ENCODE data around the gene KRT74. TPM values are rescaled to one million over a fixed set of nuclear protein-coding genes. Genes with fewer than 3 reads are reported as not detected.
A peak's percentile ranks its signal among the peaks of the same experiment; 100 is the strongest.

Gene KRT74
- total and polyA plus RNA-seq, 2 donors: not detected

GRCh38 chr12:52552055-52552454 is 21.6 kb downstream of the KRT74 start:
- Histone ChIP-seq H3K4me1 (ENCODE audit: insufficient read depth) (no peaks in the 10 kb centered on the region), H3K27ac (ENCODE audit: low read depth) (no peak overlapping the region), H3K36me3 (ENCODE audit: insufficient read depth) (no peaks in the 10 kb centered on the region), H3K4me3 (ENCODE audit: low read depth, low read length) (no peak overlapping the region)
- WGBS: 78% methylated on average over 5 of the region's 5 CpGs
- no peak for DNase-seq (ENCODE audit: extremely low spot score)

GRCh38 chr12:52551216-52551865 is 22.3 kb downstream of the KRT74 start:
- DNase-seq (ENCODE audit: extremely low spot score): no peak
- no peak overlapping the region for H3K27ac ChIP-seq (ENCODE audit: low read depth)
- 46% methylated on average over 6 of the region's 6 CpGs for WGBS

GRCh38 chr12:52546126-52546525 is 27.5 kb downstream of the KRT74 start:
- Histone ChIP-seq H3K27ac (ENCODE audit: low read depth) (no peak overlapping the region), H3K4me3 (ENCODE audit: low read depth, low read length) (no peak overlapping the region), H3K36me3 (ENCODE audit: insufficient read depth) (no peaks in the 10 kb centered on the region), H3K4me1 (ENCODE audit: insufficient read depth) (no peaks in the 10 kb centered on the region)
- no peak for DNase-seq (ENCODE audit: extremely low spot score)
- WGBS: 94% methylated on average over 15 of the region's 15 CpGs

More at GRCh38 chr12:52551216-52551865, 22.3 kb downstream of the KRT74 start:
- no peak overlapping the region for H3K4me3 ChIP-seq (ENCODE audit: low read depth, low read length)
- H3K36me3 ChIP-seq (ENCODE audit: insufficient read depth): no peaks in the 10 kb centered on the region
- H3K4me1 ChIP-seq (ENCODE audit: insufficient read depth): no peaks in the 10 kb centered on the region

GRCh38 chr12:52543985-52544883 is 29.4 kb downstream of the KRT74 start:
- H3K27ac ChIP-seq (ENCODE audit: low read depth): no peak overlapping the region
- no peaks in the 10 kb centered on the region for H3K36me3 ChIP-seq (ENCODE audit: insufficient read depth)
- no peaks in the 10 kb centered on the region for H3K4me1 ChIP-seq (ENCODE audit: insufficient read depth)
- WGBS: 74% methylated on average over 17 of the region's 17 CpGs
- no peak overlapping the region for H3K4me3 ChIP-seq (ENCODE audit: low read depth, low read length)
- no peak for DNase-seq (ENCODE audit: extremely low spot score)

- H3K4me3 ChIP-seq (ENCODE audit: low read depth, low read length): no peak overlapping the region
- no peak for DNase-seq (ENCODE audit: extremely low spot score)
- WGBS: 74% methylated on average over 7 of the region's 7 CpGs
- H3K27ac ChIP-seq (ENCODE audit: low read depth): no peak overlapping the region
- no peaks in the 10 kb centered on the region for H3K4me1 ChIP-seq (ENCODE audit: insufficient read depth)
- no peaks in the 10 kb centered on the region for H3K36me3 ChIP-seq (ENCODE audit: insufficient read depth)
Observed at GRCh38 chr12:52542785-52543318, 30.8 kb downstream of the KRT74 start.

- Histone ChIP-seq H3K4me1 (ENCODE audit: insufficient read depth) (no peaks in the 10 kb centered on the region), H3K36me3 (ENCODE audit: insufficient read depth) (no peaks in the 10 kb centered on the region), H3K27ac (ENCODE audit: low read depth) (no peak overlapping the region), H3K4me3 (ENCODE audit: low read depth, low read length) (no peak overlapping the region)
- no peak for DNase-seq (ENCODE audit: extremely low spot score)
Observed at GRCh38 chr12:52542157-52542556, 31.5 kb downstream of the KRT74 start.

GRCh38 chr12:52541709-52542108 is 31.9 kb downstream of the KRT74 start:
- DNase-seq (ENCODE audit: extremely low spot score): no peak
- H3K4me3 ChIP-seq (ENCODE audit: low read depth, low read length): no peak overlapping the region
- H3K36me3 ChIP-seq (ENCODE audit: insufficient read depth): no peaks in the 10 kb centered on the region
- WGBS: 96% methylated on average over 5 of the region's 5 CpGs
- H3K27ac ChIP-seq (ENCODE audit: low read depth): no peak overlapping the region
- no peaks in the 10 kb centered on the region for H3K4me1 ChIP-seq (ENCODE audit: insufficient read depth)

- WGBS: 96% methylated on average over 7 of the region's 7 CpGs
- Histone ChIP-seq H3K4me1 (ENCODE audit: insufficient read depth) (no peaks in the 10 kb centered on the region), H3K4me3 (ENCODE audit: low read depth, low read length) (no peak overlapping the region), H3K36me3 (ENCODE audit: insufficient read depth) (no peaks in the 10 kb centered on the region), H3K27ac (ENCODE audit: low read depth) (no peak overlapping the region)
- DNase-seq (ENCODE audit: extremely low spot score): no peak
Observed at GRCh38 chr12:52540531-52540930, 33.1 kb downstream of the KRT74 start.

GRCh38 chr12:52539821-52540173 is 33.8 kb downstream of the KRT74 start:
- no peaks in the 10 kb centered on the region for H3K4me1 ChIP-seq (ENCODE audit: insufficient read depth)
- no peaks in the 10 kb centered on the region for H3K36me3 ChIP-seq (ENCODE audit: insufficient read depth)
- no peak overlapping the region for H3K4me3 ChIP-seq (ENCODE audit: low read depth, low read length)
- no peak for DNase-seq (ENCODE audit: extremely low spot score)
- no peak overlapping the region for H3K27ac ChIP-seq (ENCODE audit: low read depth)
- WGBS: 92% methylated on average over 3 of the region's 3 CpGs

GRCh38 chr12:52539083-52539820 is 34.4 kb downstream of the KRT74 start:
- no peak overlapping the region for H3K4me3 ChIP-seq (ENCODE audit: low read depth, low read length)
- no peaks in the 10 kb centered on the region for H3K4me1 ChIP-seq (ENCODE audit: insufficient read depth)
- no peak overlapping the region for H3K27ac ChIP-seq (ENCODE audit: low read depth)
- peak; percentile 47 for DNase-seq (ENCODE audit: extremely low spot score)
- no peaks in the 10 kb centered on the region for H3K36me3 ChIP-seq (ENCODE audit: insufficient read depth)
- 41% methylated on average over 5 of the region's 5 CpGs for WGBS

- Histone ChIP-seq H3K4me1 (ENCODE audit: insufficient read depth) (no peaks in the 10 kb centered on the region), H3K4me3 (ENCODE audit: low read depth, low read length) (no peak overlapping the region), H3K27ac (ENCODE audit: low read depth) (no peak overlapping the region), H3K36me3 (ENCODE audit: insufficient read depth) (no peaks in the 10 kb centered on the region)
- 86% methylated on average over 3 of the region's 3 CpGs for WGBS
- no peak for DNase-seq (ENCODE audit: extremely low spot score)
Observed at GRCh38 chr12:52537101-52537500, 36.5 kb downstream of the KRT74 start.

- no peak overlapping the region for H3K4me3 ChIP-seq (ENCODE audit: low read depth, low read length)
- H3K36me3 ChIP-seq (ENCODE audit: insufficient read depth): no peaks in the 10 kb centered on the region
- no peak for DNase-seq (ENCODE audit: extremely low spot score)
- no peak overlapping the region for H3K27ac ChIP-seq (ENCODE audit: low read depth)
- no peaks in the 10 kb centered on the region for H3K4me1 ChIP-seq (ENCODE audit: insufficient read depth)
- 81% methylated on average over 1 of the region's 1 CpG for WGBS
Observed at GRCh38 chr12:52535574-52535973, 38.1 kb downstream of the KRT74 start.

- 93% methylated on average over 5 of the region's 5 CpGs for WGBS
Observed at GRCh38 chr12:52534482-52534881, 39.2 kb downstream of the KRT74 start.

More at GRCh38 chr12:52534482-52534881, 39.2 kb downstream of the KRT74 start:
- no peak overlapping the region for H3K27ac ChIP-seq (ENCODE audit: low read depth)
- no peak for DNase-seq (ENCODE audit: extremely low spot score)
- no peaks in the 10 kb centered on the region for H3K36me3 ChIP-seq (ENCODE audit: insufficient read depth)
- no peaks in the 10 kb centered on the region for H3K4me1 ChIP-seq (ENCODE audit: insufficient read depth)
- no peak overlapping the region for H3K4me3 ChIP-seq (ENCODE audit: low read depth, low read length)
